GM19099 (cell line): ENCODE results near the gene BRF1.

Experiments used
- POLR2A ChIP-seq: IDR thresholded peaks from 3 replicates; pipeline ENCODE4 v1.6.1; 2011; ENCODE audit warnings: low read depth; ENCODE audit not compliant: insufficient read length; ENCODE audit errors: extremely low read depth

The BRF1 gene

DNA sequence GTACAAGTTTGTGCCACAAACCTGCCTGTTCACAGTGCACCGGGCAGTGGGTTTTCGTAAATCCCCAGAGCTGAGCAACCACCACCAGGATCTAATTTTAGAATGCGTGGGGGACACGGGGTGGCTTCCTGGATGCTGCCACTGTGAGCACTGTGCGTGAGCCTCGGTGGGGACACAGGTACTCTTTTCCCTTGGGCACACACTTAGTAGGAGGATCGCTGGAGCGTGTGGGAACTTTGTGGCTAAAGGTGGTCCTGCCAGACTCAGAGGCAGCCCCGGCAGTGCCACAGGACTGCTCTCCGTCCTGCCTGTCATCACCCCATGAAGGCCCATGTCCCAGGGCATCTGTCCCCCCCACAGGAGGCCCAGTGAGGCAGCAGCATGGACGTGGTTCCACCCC is 31.4 kb downstream of the BRF1 start:
- no peak for TF ChIP-seq POLR2A

DNA sequence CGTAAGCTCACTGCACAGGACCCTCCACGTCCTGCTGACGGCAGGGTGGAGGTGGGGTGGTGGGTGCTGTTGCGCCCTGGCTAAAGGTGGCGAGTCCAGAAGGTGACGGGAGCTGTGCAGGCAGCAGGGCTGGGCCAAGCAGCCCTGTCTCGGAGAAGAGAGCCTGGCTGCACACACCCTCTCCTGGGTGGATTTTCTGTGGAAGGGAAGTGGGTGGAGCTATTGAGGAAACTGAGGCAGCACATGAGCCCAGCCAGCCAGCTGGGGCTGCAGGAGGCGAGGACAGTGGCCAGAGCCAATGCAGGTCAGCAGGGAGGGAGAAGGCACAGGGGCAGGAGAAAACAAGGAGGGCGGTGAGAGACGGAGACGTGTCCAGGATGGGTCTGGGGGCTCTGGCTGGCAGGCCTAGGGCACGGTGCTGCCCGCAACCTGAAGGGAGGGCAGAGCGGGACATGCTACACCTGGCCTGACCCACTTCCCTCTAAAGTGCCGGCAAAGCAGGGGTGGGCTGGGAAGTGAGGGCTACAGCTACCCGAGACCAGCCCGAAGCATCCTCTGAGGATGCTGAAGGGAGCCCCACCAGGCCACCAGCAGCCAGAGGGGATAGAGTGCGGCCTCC is 32.0 kb downstream of the BRF1 start:
- no peak for TF ChIP-seq POLR2A

DNA sequence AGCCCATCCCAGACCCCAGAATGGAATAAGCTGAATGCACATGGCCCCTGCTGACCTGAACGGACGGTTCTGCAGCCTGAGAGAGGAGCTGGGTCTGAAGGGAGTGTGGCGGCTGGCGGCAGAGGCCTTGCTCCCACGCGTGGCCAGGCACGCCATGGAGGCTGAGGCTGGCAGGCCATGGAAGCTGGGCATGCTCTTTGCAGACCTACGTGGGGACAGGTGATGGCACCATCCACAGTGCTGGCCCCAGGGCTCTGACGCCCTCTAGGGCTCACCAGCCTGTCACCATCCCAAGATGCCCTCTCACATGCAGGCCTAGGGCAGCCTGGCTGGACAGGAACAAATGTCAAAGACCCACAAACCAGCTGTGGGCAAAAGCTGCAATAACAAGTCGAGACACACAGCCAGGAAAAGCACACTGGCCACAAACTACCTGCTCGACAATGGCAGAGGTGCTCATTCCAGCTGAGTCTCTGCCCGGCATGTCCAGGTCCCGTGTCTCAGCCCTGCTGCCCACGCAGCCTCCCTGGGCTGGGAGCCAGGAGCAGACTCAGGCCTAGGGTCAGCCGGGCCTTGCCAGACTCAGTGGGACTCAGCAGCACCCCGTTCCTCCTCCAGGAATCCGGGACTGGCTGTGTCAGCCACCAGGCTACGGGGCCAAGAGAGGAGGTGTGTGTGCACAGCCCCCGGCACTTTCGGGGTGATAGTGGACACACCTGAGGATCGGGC is 32.8 kb downstream of the BRF1 start:
- no peak for TF ChIP-seq POLR2A

DNA sequence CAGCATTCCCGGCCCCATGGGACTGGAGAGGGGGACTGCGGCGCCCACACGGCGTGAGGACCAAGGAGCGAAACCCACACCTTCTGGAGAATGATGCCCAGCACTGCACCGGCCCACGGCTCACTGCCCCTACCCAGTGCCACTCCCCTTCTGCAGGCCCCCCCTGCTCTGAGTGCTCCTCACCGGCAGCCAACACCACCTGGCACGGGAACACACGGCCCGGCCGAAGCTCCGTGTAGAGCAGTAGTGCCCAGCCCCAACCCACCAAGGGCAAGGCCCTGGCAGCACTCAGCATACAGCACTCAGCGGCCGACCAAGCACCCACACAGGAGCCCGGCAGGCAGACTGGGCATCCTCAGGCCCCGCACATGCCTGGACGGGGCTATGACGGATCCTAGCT is 39.0 kb downstream of the BRF1 start:
- TF ChIP-seq POLR2A, result no peak

DNA sequence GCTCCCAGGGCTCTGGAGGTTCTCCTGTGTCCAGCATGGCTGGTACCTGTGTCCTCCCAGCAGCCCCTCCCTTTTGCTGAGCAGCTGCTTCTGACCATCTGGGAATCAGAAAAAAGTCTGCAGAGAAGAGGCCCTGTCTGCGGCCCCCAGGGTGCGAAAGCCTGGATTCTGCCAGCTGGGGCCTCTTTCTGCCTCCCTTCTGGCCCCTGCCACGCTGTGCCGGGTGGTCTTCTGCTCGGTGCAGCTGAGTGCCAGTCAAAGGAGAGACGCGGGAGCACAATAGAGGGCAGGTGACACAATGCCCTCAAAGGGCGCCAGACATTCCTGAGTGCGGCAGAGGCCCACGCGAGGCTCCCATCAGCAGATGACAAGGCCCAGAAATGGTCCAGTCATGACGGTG is 39.8 kb downstream of the BRF1 start:
- TF ChIP-seq POLR2A, result no peak

DNA sequence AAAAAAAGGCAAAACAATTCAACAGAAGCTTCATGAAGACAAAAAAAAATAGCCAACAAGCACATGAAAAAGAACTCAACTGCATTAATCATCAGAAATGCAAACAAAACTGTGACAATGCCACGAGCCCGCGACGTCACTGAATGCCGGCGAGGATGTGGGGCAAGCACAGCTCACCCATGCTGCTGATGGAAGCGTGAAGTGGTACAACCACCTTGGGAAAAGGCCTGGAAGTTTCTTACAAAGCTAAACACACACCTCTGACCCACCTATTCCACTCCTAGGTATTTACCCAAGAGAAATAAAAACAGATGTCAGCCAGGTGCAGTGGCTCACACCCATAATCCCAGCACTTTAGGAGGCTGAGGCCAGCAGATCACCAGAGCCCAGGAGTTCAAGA is 42.0 kb downstream of the BRF1 start:
- no peak for TF ChIP-seq POLR2A

DNA sequence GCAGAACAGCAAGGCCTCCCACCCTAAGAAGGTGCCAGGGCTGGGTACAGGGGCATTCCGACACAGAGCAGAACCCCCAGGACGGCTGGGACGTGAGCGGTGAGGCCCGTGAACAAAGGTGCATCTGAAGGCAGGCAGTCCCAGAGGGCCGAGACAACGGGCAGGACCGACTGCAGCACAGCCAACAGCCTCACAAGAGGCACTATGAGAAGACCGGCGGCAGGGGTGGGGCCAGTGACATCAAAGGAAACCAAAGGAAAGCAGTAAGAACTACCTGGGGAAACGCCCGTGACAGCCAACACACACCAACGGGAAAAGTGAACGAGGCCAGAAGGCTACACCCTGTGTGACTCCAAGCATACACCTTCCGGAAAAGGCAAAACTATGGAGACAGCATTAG is 43.3 kb downstream of the BRF1 start:
- TF ChIP-seq POLR2A, result no peak

DNA sequence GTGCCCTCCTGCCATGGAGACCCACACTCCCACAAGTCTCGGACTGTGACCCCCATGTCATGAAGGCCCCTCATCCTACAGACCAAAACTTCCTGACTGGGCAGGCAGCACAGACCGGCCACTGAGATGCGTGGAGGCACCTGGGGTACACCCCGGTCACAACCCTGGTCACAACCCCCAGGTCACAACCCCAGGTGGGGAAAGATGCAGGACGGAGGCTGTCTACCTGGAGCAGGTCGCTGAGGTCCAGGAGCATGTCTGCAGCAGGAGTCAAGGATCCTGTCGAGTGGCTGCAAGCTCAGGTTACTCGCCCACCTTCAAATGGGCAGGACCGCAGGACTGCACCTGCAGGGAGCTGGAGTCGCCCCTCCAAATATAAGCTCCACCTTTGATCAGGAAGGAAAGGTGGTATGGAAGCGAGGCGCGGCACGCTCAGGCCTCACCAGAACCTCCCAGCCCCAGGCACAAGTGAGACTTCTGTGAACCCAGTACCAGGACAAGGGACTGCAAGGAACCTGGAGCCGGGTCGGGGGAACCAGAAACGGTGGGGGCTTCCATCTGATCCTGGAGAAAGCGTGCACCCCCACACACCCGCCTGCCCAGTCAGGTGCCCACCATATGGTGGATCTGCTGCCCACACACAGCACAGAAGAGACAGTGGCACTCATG is 44.4 kb downstream of the BRF1 start:
- TF ChIP-seq POLR2A, result no peak

DNA sequence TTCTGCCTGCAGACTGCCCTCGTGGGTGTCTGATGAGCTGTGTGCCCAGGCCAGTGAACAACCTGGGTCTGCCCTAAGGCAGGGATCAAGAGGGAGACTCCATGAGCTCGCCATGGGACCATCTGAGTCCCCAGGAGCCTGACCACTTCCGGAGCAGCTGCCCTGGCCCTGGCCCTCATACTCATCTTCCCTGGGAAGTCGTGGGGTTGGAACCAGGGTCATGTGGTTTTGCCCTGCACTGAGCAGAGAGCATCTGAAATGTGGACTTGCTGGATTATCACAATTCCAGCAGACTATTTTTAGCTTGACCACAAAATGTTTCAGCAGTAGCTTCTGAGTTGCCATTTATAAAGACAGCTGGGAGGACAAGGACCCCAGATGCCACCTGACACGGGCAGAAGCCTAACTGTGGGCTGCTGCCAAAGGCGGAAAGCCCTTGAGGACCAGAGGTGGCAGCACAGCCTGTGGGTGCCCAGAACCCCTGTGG is 45.7 kb downstream of the BRF1 start:
- no peak for TF ChIP-seq POLR2A

DNA sequence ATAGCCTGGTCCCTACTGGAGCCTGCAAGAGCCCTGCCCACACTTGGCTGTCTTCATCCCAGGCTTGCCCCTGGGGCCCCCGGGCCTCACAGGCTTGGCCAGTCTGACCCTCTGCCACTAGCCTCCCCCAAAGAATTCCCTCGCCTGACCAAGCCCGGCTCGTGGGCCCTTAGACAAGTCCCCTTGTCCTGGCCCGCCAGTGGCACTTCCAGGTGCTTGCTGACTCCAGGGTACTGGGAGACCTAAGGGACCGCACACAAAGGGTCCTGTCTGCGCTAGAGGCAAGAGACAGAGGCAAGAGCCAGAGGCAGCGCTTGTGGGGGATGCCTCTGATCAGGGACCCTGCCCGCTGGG is 47.5 kb downstream of the BRF1 start:
- TF ChIP-seq POLR2A, result no peak

DNA sequence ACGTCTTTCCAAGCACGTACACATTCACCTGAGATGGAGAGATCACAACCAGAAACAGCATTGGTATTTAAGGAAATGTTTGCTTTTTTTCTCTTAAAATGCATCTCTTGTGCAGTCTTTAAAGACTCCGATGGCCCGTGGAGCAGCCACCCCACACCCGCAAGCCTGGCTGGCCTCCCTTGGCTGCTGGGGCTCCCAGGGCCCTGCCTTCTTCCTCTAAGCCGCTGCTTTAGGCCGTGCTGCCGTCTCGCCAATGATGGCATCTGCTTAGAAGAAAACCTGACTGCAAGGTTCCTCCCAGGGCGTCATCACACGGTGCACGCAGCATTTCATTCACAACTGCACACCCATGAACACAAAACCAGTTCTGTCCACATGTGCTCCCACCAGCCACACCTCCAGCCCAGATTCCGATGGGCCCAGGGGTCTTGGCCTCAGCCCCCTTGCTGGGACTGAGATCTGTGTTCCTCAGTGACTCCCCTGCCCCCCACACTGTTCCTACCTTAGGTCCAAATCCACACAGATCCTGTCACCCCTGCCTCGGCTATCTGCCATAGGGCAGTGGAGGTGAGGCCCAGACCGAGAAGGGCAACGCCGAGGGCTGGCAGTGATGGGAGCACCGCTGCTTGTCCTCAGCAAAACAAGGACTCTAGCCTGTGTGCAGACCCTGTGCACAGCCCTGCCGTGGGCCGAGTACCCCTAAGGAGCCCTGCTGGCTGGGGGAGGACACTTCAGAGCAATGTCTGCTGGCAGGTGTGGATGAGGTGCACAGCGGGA is 48.1 kb downstream of the BRF1 start:
- no peak for TF ChIP-seq POLR2A

DNA sequence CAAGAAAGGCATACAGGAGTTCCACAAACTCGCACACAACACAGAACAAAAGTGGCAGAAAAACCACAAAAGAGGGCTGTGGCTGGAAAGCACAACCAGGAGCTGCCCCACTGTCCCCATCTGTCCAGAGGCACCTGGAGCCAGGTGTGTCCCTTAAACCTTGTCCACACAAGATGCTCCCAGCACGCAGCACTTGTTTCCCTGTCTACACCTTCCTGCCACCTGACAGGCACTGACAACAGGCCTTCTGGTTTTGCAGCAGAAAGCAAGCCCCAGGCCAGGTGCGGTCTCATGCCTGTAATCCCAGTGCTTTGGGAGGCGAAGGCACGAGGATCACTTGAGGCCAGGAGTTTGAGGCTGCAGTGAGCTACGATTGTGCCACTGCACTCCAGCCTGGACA is 48.9 kb downstream of the BRF1 start:
- no peak for TF ChIP-seq POLR2A

DNA sequence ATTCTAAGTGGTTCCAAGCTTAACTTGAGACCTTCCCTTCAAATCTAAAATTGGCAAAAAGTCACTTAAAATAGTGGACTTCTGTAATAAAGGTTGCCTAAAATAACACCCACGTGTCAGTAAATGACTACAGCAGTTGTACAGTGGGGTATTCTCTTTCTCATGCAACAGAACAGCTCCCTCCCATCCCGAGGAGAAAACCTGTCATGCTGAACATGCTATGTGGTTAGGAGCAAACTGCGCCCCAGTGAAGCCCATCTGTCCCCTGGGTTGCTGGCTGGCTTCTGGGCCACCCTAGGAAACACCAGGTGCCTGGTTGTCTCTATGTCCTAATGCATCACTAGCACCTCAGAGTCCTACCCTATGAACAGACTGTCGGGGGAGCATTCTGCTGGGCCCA is 49.8 kb downstream of the BRF1 start:
- no peak for TF ChIP-seq POLR2A

DNA sequence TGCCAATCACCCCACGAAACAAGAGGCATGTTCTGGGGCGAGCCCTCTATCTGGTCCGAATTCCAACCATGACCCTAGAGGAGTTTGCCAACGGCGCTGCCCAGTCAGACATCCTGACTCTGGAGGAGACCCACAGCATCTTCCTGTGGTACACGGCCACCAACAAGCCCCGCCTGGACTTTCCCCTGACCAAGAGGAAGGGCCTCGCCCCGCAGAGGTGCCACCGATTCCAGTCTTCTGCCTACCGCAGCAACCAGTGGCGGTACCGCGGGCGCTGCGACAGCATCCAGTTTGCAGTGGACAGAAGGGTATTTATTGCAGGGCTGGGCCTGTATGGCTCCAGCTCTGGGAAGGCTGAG is 50.8 kb downstream of the BRF1 start:
- TF ChIP-seq POLR2A, result no peak

DNA sequence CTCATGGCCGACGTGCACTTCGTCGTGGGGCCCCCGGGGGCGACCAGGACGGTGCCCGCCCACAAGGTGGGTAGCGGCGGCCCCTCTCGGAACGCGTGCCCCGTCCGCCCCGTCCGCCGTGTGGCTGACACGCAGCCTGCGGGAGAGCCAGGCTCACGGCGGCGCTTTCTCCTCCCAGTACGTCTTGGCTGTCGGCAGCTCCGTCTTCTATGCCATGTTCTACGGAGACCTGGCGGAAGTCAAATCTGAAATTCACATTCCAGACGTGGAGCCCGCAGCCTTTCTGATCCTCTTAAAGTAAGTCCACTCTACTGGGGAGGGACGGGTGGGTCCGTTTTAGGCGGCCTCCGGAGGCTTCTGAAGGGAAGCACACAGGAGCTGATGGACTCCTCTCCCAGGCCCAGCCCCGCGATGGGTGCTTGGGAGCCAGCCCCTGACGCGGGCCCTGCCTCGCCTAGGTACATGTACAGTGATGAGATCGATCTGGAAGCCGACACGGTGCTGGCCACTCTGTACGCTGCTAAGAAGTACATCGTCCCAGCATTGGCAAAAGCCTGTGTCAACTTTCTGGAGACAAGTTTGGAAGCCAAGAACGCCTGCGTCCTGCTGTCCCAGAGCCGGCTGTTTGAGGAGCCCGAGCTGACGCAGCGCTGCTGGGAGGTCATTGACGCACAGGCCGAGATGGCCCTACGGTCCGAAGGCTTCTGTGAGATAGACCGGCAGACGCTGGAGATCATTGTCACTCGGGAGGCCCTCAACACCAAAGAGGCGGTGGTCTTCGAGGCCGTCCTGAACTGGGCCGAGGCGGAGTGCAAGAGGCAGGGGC is 51.4 kb downstream of the BRF1 start:
- TF ChIP-seq POLR2A, result no peak
